Measurements from ENCODE around the gene PIP. TPM values are rescaled to one million over a fixed set of nuclear protein-coding genes. Genes with fewer than 3 reads are reported as not detected.
"Not testable (repeated sequence)": the region's sequence is repeated elsewhere in the genome, so short reads cannot be mapped to it uniquely, and the experiment has no call there.

Gene PIP
- total and polyA plus RNA-seq, 12 donors: not detected

DNA sequence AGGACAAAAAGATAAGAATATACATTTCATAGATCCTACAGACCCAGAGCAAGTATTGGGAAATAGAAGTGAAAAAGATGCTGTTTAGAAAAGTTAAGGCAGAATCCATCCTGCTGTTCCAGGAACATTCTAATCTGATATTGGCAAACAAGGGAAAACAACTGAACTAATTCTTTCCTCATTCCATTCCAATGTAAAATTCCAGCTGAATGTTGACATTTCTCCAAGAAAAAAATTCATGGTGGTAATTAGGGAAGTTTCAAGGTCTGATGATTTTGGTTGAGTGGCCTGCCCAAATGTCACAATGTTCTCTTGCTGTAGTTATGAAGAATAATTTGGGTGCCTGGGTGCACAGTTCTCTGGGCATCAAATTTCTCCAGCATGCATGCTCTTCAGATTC, 15.2 kb downstream of the PIP start:
- Histone ChIP-seq H3K9me3 (peaks cover 0 to 12% (median 0%) of the 10 kb centered on the region in 11 donors), H3K27me3 (no peaks in the 10 kb centered on the region), H3K27ac (no peak overlapping the region), H3K4me1 (no peaks in the 10 kb centered on the region), H3K4me3 (no peak overlapping the region), H3K36me3 (no peaks in the 10 kb centered on the region)
- no peak for DNase-seq
- TF ChIP-seq, protein P1, sequence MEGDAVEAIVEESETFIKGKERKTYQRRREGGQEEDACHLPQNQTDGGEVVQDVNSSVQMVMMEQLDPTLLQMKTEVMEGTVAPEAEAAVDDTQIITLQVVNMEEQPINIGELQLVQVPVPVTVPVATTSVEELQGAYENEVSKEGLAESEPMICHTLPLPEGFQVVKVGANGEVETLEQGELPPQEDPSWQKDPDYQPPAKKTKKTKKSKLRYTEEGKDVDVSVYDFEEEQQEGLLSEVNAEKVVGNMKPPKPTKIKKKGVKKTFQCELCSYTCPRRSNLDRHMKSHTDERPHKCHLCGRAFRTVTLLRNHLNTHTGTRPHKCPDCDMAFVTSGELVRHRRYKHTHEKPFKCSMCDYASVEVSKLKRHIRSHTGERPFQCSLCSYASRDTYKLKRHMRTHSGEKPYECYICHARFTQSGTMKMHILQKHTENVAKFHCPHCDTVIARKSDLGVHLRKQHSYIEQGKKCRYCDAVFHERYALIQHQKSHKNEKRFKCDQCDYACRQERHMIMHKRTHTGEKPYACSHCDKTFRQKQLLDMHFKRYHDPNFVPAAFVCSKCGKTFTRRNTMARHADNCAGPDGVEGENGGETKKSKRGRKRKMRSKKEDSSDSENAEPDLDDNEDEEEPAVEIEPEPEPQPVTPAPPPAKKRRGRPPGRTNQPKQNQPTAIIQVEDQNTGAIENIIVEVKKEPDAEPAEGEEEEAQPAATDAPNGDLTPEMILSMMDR (IDR thresholded peaks at IDR 0.05): no peak
- peak in 1 of 8 donors; percentile 35 for ATAC-seq
- intact Hi-C loops (cut with DNase I): no loop called here

- Histone ChIP-seq H3K4me1 (no peaks in the 10 kb centered on the region), H3K36me3 (no peaks in the 10 kb centered on the region), H3K9me3 (peaks cover 0 to 12% (median 0%) of the 10 kb centered on the region in 11 donors), H3K27me3 (no peaks in the 10 kb centered on the region), H3K27ac (no peak overlapping the region), H3K4me3 (no peak overlapping the region)
- 60 to 71% methylated on average over 4 of the region's 4 CpGs for WGBS, 2 donors
- intact Hi-C loops (cut with DNase I): no loop called here
- TF ChIP-seq, protein P1 (IDR thresholded peaks at IDR 0.05): no peak
- DNase-seq (no peak), ATAC-seq (peak in 2 of 8 donors; percentile 41 to 42)
These were observed 16.2 kb downstream of the PIP start for GRCh38 chr7:143148050-143148449.

DNA sequence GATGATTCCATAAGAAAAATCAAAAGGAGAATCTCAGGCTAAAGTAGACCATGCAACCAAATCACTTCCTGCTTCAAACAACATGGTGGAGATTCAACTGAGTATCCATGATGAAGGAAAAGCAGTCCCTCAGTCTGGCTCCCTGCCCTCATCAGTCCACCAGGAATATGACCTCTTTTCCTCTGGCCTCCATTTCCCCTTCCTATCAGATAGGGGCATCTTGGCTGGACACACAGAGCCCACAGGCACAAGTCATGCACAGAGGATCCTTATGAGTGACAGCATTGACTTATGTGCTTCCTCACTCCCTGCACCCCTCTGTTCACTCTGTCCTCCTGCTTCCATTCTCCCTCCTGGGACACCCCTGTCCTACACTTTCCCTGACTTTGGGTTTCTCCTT, 16.8 kb downstream of the PIP start:
- Histone ChIP-seq H3K4me3 (no peak overlapping the region), H3K9me3 (peaks cover 0 to 12% (median 0%) of the 10 kb centered on the region in 11 donors), H3K27ac (no peak overlapping the region), H3K36me3 (no peaks in the 10 kb centered on the region), H3K4me1 (no peaks in the 10 kb centered on the region), H3K27me3 (no peaks in the 10 kb centered on the region)
- ATAC-seq (no peak), DNase-seq (no peak)
- TF ChIP-seq, protein P1 (IDR thresholded peaks at IDR 0.05): no peak
- intact Hi-C loops (cut with DNase I): no loop called here

DNA sequence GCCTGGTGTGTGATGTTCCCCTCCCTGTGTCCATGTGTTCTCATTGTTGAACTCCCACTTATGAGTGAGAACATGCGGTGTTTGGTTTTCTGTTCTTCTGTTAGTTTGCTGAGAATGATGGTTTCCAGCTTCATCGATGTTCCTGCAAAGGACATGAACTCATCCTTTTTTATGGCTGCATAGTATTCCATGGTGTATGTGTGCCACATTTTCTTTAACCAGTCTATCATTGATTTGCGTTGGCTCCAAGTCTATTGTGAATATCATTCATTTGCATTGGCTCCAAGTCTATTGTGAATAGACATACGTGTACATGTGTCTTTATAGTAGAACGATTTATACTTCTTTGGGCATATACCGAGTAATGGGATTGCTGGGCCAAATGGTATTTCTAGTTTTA, 18.8 kb downstream of the PIP start:
- DNase-seq; H3K4me3 ChIP-seq; H3K36me3 ChIP-seq; intact Hi-C loops (cut with DNase I); ATAC-seq; H3K4me1 ChIP-seq; H3K27me3 ChIP-seq; H3K27ac ChIP-seq: not testable (repeated sequence)
- peaks cover 0 to 12% (median 0%) of the 10 kb centered on the region in 11 donors for H3K9me3 ChIP-seq
- WGBS, 2 donors: 94 to 97% methylated on average over 6 of the region's 6 CpGs

- H3K36me3 ChIP-seq; H3K27ac ChIP-seq; ATAC-seq; intact Hi-C loops (cut with DNase I); H3K4me3 ChIP-seq; H3K27me3 ChIP-seq; DNase-seq; H3K4me1 ChIP-seq: not testable (repeated sequence)
- peaks cover 0 to 11% (median 0%) of the 10 kb centered on the region in 11 donors for H3K9me3 ChIP-seq
- 88 to 93% methylated on average over 3 of the region's 3 CpGs for WGBS, 2 donors
These were observed 26.7 kb downstream of the PIP start for GRCh38 chr7:143158617-143159016.

DNA sequence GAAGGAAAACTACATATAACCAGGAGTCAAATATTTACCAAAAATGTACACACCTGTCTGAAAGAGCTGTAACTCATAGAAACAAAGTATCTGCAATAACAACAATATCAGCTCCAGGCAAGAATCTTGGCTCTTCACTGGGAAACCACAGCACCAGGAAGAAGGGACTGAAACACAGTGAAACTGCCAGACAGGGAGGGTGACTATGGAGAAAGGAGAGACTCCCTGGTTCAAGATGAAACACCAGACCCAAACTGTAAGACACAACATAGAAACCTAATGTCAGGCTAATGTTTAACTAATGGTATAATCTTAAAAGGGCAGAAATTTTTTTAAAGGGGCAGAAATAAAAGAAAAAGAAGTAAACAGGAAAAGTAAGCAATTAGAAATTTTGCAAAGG, 39.8 kb downstream of the PIP start:
- no peak for DNase-seq
- intact Hi-C loops (cut with DNase I): no loop called here
- Histone ChIP-seq H3K27me3 (no peaks in the 10 kb centered on the region), H3K4me1 (no peaks in the 10 kb centered on the region), H3K27ac (no peak overlapping the region), H3K36me3 (no peaks in the 10 kb centered on the region), H3K4me3 (no peak overlapping the region), H3K9me3 (peaks cover 0 to 11% (median 1%) of the 10 kb centered on the region in 11 donors)
- TF ChIP-seq, protein P1 (IDR thresholded peaks at IDR 0.05): no peak
- ATAC-seq: no peak
